Cardiac muscle cell (in vitro differentiated cells and primary cell): ENCODE results near the gene RPIA. TPM values are rescaled to one million over a fixed set of nuclear protein-coding genes. Genes with fewer than 3 reads are reported as not detected.

Experiments
- DNase-seq, 2 donors: peaks; one replicate each; pipeline versions ENCODE4 v3.0.0 to v3.0.0-alpha.2; 2010 to 2017; ENCODE audit warnings: low read depth in 1 of 2, low spot score in 1 of 2
- H3K27ac ChIP-seq: fragments of 200-600 bp; sonication (generic); 2 replicates; pipeline ENCODE4 v1.5.1; 2016
- H3K27me3 ChIP-seq: fragments of 200-600 bp; sonication (generic); 2 replicates; pipeline ENCODE4 v1.6.0; 2016; ENCODE audit warnings: control low read depth
- H3K36me3 ChIP-seq: fragments of 200-600 bp; sonication (generic); 2 replicates; pipeline ENCODE4 v1.5.1; 2016; ENCODE audit warnings: control low read depth
- H3K4me1 ChIP-seq: fragments of 200-600 bp; sonication (generic); 2 replicates; pipeline ENCODE4 v1.8.1; 2017; ENCODE audit warnings: low read depth, mild to moderate bottlenecking, mixed run types
- H3K4me3 ChIP-seq: fragments of 200-600 bp; sonication (generic); 2 replicates; pipeline ENCODE4 v1.5.1; 2016; ENCODE audit warnings: mild to moderate bottlenecking
- H3K9me3 ChIP-seq: fragments of 200-600 bp; sonication (generic); 2 replicates; pipeline ENCODE4 v1.5.1; 2017; ENCODE audit warnings: low read depth, mild to moderate bottlenecking, control low read depth
- CTCF ChIP-seq: IDR thresholded peaks from 2 replicates; pipeline ENCODE4 v1.5.1; 2012; ENCODE audit warnings: low read depth, mild to moderate bottlenecking, low read length
- polyA plus RNA-seq: library from polyadenylated mRNA; unstranded; fragments of >200 nt; fragmentation: Nextera tagmentation; extraction: Ambion mirVana; gene quantifications from 2 replicates; pipeline ENCODE4 v1.2.1, GENCODE V29; 2016
- total RNA-seq: library from RNA; depleted of rRNA; stranded (reverse); fragments of >200 nt; gene quantifications from 2 replicates; pipeline ENCODE4 v1.2.3, GENCODE V29; 2016

RPIA gene
- total and polyA plus RNA-seq, 2 experiments from 2014 or later: 8.8 to 19.5 TPM

GRCh38 chr2:88697370-88698026, 6.0 kb downstream of the RPIA start:
- H3K4me3 ChIP-seq: no peak overlapping the region
- H3K27me3 ChIP-seq: no peaks in the 10 kb centered on the region
- peaks cover 3% of the 10 kb centered on the region for H3K4me1 ChIP-seq
- no peaks in the 10 kb centered on the region for H3K36me3 ChIP-seq
- DNase-seq: no peak
- H3K9me3 ChIP-seq: no peaks in the 10 kb centered on the region
- H3K27ac ChIP-seq: no peak overlapping the region
- TF ChIP-seq CTCF: no peak

DNA sequence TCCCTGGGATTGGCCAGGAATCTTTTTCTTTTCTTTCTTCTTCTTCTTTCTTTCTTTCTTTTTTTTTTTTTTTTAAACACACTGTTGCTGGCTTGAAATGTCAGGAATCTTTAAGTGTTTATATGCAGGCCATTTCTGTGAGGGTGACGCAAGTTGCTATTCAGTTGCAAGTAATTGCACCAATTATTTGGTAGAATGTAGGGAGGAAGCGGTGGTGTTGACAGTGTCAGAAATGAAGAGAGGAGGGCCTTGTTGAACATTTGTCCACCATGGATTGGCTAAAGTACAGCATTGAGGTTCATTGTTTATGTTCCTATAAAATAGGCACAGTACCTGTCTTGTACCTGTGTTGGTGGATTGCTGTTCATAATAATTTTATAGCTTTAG, 6.5 kb downstream of the RPIA start:
- H3K27me3 ChIP-seq: no peaks in the 10 kb centered on the region
- TF ChIP-seq CTCF: no peak
- H3K27ac ChIP-seq: no peak overlapping the region
- no peaks in the 10 kb centered on the region for H3K9me3 ChIP-seq
- H3K4me3 ChIP-seq: no peak overlapping the region
- DNase-seq: no peak
- H3K36me3 ChIP-seq: no peaks in the 10 kb centered on the region
- no peaks in the 10 kb centered on the region for H3K4me1 ChIP-seq

DNA sequence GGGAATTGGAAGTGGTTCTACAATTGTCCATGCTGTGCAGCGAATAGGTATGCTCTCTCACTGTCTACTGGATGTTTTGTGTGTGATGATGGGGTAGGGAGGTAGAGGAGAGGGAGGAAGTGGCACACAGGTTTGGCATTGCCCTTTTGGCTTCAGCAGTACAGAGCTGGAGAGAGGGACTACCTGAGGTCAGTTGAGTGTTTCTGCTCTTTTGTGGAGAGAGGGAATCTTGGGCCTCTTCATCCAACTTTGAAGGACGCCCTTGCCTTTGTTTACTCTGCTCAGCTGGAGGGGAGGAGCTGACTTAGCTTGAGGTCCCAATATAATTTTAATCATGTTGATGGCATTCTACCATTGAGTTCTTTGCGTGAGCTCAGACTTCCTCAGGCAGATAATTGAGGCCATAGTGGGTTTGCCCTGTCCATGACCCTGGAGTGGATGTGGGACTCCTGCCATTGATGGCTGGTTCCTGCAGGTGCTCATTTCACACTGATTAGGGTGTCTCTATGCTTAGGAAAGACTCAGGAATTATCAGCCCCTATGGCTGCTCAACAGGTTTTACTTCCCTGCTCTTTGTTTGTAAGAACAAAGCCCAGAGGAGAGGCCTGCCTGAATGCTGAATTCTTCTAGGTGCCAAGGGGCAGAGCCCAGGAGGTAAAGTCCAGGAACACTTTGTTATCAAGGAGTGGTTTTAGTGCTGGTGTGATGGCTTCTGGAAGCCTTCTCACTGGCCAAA, 7.2 kb downstream of the RPIA start:
- Histone ChIP-seq H3K36me3 (no peaks in the 10 kb centered on the region), H3K4me3 (no peak overlapping the region), H3K4me1 (no peaks in the 10 kb centered on the region), H3K27ac (no peak overlapping the region), H3K9me3 (no peaks in the 10 kb centered on the region), H3K27me3 (no peaks in the 10 kb centered on the region)
- no peak for TF ChIP-seq CTCF
- DNase-seq: no peak

- Histone ChIP-seq H3K27ac (no peak overlapping the region), H3K4me3 (no peak overlapping the region), H3K9me3 (no peaks in the 10 kb centered on the region), H3K27me3 (no peaks in the 10 kb centered on the region), H3K4me1 (no peaks in the 10 kb centered on the region), H3K36me3 (no peaks in the 10 kb centered on the region)
- TF ChIP-seq CTCF: no peak
- no peak for DNase-seq
Measured at GRCh38 chr2:88707003-88707402, 15.5 kb downstream of the RPIA start.

GRCh38 chr2:88709181-88709631, 17.7 kb downstream of the RPIA start:
- no peaks in the 10 kb centered on the region for H3K9me3 ChIP-seq
- H3K4me1 ChIP-seq: no peaks in the 10 kb centered on the region
- H3K4me3 ChIP-seq: no peak overlapping the region
- DNase-seq: peak in 1 of 2 donors; percentile 71
- H3K27me3 ChIP-seq: no peaks in the 10 kb centered on the region
- no peak for TF ChIP-seq CTCF
- no peak overlapping the region for H3K27ac ChIP-seq
- H3K36me3 ChIP-seq: no peaks in the 10 kb centered on the region
